Upper lobe of left lung (tissue), 4 donors: ENCODE measurements around the gene NOL8.

ENCODE experiments used
- CTCF ChIP-seq, 6 experiments: fragments of 450-650 bp in 4 of 6; fragments of 200-600 bp in 2 of 6; sonication (generic) in 2 of 6; IDR thresholded peaks; one replicate each; pipeline ENCODE4 v1.5.1; 2016 to 2019; ENCODE audit warnings: antibody characterized with exemption in 6 of 6
- EP300 ChIP-seq, 4 donors: sonication (generic); formaldehyde crosslinking; IDR thresholded peaks; one replicate each; pipeline ENCODE4 v1.5.1; 2017; ENCODE audit warnings: antibody characterized with exemption in 4 of 4, control low read depth in 2 of 4
- POLR2A ChIP-seq, 4 donors: fragments of 450-650 bp; IDR thresholded peaks; one replicate each; pipeline ENCODE4 v1.5.1; 2016 to 2017; ENCODE audit warnings: antibody characterized with exemption in 4 of 4, mild to moderate bottlenecking in 2 of 4

GRCh38 chr9:92341578-92341977, 16.4 kb upstream of the NOL8 start:
- TF ChIP-seq POLR2A (IDR thresholded peaks at IDR 0.05) (no peak), CTCF (IDR thresholded peaks at IDR 0.05) (no peak), EP300 (IDR thresholded peaks at IDR 0.05) (no peak)
